ENCODE data around the gene GOLT1A.

Gene GOLT1A

GRCh38 chr1:204169858-204170257, 43.9 kb downstream of the GOLT1A start:
- TF ChIP-seq FOXP2 (optimal IDR thresholded peaks at IDR 0.05; ENCODE audit: borderline replicate concordance, extremely low read depth, extremely low read length, insufficient read depth) (no peak), REST (IDR thresholded peaks at IDR 0.05; ENCODE audit: insufficient read depth in 1 of 2, low read depth in 2 of 2, low read length in 2 of 2) (no peak), POLR2AphosphoS5 (IDR thresholded peaks at IDR 0.05; ENCODE audit: low read depth, low read length) (no peak), TAF1 (IDR thresholded peaks at IDR 0.05; ENCODE audit: borderline replicate concordance, insufficient read depth, low read length) (no peak), SIN3A (IDR thresholded peaks at IDR 0.05; ENCODE audit: borderline replicate concordance, insufficient read depth, low read length) (no peak)

- TF ChIP-seq REST (IDR thresholded peaks at IDR 0.05; ENCODE audit: insufficient read depth in 1 of 2, low read depth in 2 of 2, low read length in 2 of 2) (no peak), SIN3A (IDR thresholded peaks at IDR 0.05; ENCODE audit: borderline replicate concordance, insufficient read depth, low read length) (no peak), POLR2AphosphoS5 (IDR thresholded peaks at IDR 0.05; ENCODE audit: low read depth, low read length) (no peak), FOXP2 (optimal IDR thresholded peaks at IDR 0.05; ENCODE audit: borderline replicate concordance, extremely low read depth, extremely low read length, insufficient read depth) (no peak), TAF1 (IDR thresholded peaks at IDR 0.05; ENCODE audit: borderline replicate concordance, insufficient read depth, low read length) (no peak)
These were observed 46.1 kb downstream of the GOLT1A start for GRCh38 chr1:204167730-204168129.

DNA sequence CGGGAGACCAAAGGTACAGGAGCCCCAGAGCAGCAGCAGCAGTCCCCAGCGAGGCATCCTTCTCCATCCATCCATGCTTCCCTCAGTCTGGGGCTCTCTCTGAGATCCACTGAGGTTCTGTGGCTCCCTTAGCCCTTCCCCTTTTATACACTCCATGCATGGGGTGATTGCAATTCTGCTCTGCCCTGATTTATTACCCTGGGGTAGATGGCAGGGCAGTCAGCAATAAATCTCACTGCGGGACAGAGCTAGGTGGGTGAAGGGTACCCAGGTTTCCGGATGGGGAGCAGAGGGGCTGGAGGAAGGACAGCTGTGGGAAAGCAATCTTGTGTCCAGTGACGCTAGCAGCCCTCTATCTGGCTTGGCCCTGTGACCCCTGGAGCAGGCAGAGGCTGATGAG, 47.6 kb downstream of the GOLT1A start, which contains the start of gene REN:
Gene REN, minus strand, starts transcription at position 119 of the 400 bp plus-strand sequence. Its CDS starts 44 bp downstream, at position 75.
- TF ChIP-seq TAF1 (IDR thresholded peaks at IDR 0.05; ENCODE audit: borderline replicate concordance, insufficient read depth, low read length) (no peak), SIN3A (IDR thresholded peaks at IDR 0.05; ENCODE audit: borderline replicate concordance, insufficient read depth, low read length) (no peak), POLR2AphosphoS5 (IDR thresholded peaks at IDR 0.05; ENCODE audit: low read depth, low read length) (no peak)

DNA sequence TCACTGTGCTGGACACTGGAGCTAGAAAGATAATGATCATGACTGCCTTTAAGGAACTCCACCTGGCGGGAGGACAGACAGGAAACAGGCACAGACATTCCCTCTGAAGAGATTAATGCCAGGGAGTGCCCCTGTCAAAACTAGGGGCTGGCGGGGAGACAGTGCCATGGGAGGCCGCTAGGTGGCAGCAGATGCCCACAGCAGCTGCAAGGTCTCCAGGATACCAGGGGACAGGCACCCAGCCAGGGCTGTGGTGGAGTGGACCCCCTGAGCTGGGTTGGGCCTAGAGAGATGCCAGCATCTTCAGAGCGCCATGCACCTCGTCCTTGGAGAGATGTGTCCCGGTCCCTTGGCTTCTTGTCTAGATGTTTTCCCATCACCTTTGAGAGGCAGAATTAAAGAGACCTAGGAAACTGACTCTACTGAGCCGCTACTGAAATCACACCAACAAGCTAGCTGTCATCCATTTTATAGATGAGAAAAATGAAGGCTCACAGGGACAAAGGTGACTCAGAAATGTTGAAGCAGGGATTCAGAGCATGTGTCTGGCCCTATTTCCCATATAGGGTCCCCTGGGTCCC, 51.2 kb downstream of the GOLT1A start:
- TF ChIP-seq REST (IDR thresholded peaks at IDR 0.05; ENCODE audit: insufficient read depth in 1 of 2, low read depth in 2 of 2, low read length in 2 of 2) (no peak), SIN3A (IDR thresholded peaks at IDR 0.05; ENCODE audit: borderline replicate concordance, insufficient read depth, low read length) (no peak), POLR2AphosphoS5 (IDR thresholded peaks at IDR 0.05; ENCODE audit: low read depth, low read length) (no peak), FOXP2 (optimal IDR thresholded peaks at IDR 0.05; ENCODE audit: borderline replicate concordance, extremely low read depth, extremely low read length, insufficient read depth) (no peak), TAF1 (IDR thresholded peaks at IDR 0.05; ENCODE audit: borderline replicate concordance, insufficient read depth, low read length) (no peak)

DNA sequence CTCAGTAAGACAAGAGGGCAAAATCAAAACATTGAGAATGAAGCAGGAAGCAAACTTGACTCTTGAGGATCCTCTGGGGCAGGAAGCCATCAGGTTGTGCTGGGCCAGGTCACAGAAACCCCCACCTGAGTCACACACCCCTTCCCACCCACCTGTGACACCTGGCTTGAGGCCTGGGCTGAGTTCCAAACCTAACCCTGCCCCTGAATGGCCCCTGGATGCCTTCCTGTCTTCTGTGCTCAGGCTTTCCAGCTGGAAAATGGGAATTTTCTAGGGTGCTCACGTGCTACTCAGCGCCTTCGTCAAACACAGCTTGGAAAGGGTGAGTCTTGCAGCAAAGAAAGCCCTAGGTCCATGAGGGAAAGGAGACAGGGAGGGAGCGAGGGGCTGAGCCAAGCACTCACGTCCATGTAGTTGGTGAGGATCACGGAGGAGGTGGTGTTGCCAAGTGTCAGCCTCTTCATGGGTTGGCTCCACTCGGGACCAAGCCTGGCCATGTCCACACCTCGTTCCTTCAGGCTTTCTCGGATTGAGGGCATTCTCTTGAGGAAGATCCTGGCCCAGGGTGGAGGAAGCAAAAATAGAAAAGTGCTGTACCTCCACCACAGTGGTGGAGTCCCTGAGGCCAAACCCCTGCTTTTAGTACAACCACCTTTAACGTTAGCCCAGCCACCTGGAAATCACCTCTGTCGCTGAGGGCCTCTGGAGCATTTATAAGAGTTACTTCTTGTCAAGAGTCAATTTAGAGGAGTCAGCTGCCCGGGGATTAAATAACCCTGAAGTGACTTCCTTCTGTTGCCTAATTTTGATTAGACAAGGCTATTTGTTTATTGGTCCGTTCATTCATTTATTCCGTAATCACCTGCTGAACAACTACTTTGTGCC, 51.9 kb downstream of the GOLT1A start:
- TF ChIP-seq POLR2AphosphoS5 (IDR thresholded peaks at IDR 0.05; ENCODE audit: low read depth, low read length) (no peak), FOXP2 (optimal IDR thresholded peaks at IDR 0.05; ENCODE audit: borderline replicate concordance, extremely low read depth, extremely low read length, insufficient read depth) (no peak), REST (IDR thresholded peaks at IDR 0.05; ENCODE audit: insufficient read depth in 1 of 2, low read depth in 2 of 2, low read length in 2 of 2) (no peak), SIN3A (IDR thresholded peaks at IDR 0.05; ENCODE audit: borderline replicate concordance, insufficient read depth, low read length) (no peak), TAF1 (IDR thresholded peaks at IDR 0.05; ENCODE audit: borderline replicate concordance, insufficient read depth, low read length) (no peak)

Measured in PFSK-1 (cell line).